Tibial artery (tissue), 4 donors: ENCODE measurements around the gene CCR9.
"Not testable (repeated sequence)": the region's sequence is repeated elsewhere in the genome, so short reads cannot be mapped to it uniquely, and the experiment has no call there.

ENCODE experiments used
- DNase-seq, 2 donors: peaks; one replicate each; pipeline ENCODE4 v3.0.0-alpha.2; 2019
- H3K27ac ChIP-seq, 2 donors: fragments of 200-600 bp; sonication (generic) in 1 of 2; 1 replicate in 1 of 2; 2 replicates in 1 of 2; pipeline ENCODE4 v1.5.1; 2018 to 2019; ENCODE audit warnings: mild to moderate bottlenecking in 1 of 2
- H3K27me3 ChIP-seq, 2 donors: fragments of 200-600 bp; sonication (generic) in 1 of 2; one replicate each; pipeline versions ENCODE4 v1.5.1 to v1.6.0; 2016 to 2019
- H3K36me3 ChIP-seq, 3 donors: fragments of 200-600 bp; sonication (generic) in 2 of 3; one replicate each; pipeline ENCODE4 v1.5.1; 2016 to 2019; ENCODE audit warnings: mild to moderate bottlenecking in 2 of 3
- H3K4me1 ChIP-seq, 4 donors: fragments of 200-600 bp; sonication (generic) in 2 of 4; 1 replicate in 3 of 4; 2 replicates in 1 of 4; pipeline ENCODE4 v1.5.1; 2016 to 2019
- H3K4me3 ChIP-seq, 2 donors: fragments of 200-600 bp; sonication (generic) in 1 of 2; 1 replicate in 1 of 2; 2 replicates in 1 of 2; pipeline ENCODE4 v1.5.1; 2018 to 2019; ENCODE audit warnings: mild to moderate bottlenecking in 2 of 2
- H3K9me3 ChIP-seq, 3 donors: fragments of 200-600 bp; sonication (generic) in 1 of 3; one replicate each; pipeline ENCODE4 v1.5.1; 2016 to 2019
- CTCF ChIP-seq, 2 experiments: fragments of 200-600 bp in 1 of 2; fragments of 450-650 bp in 1 of 2; IDR thresholded peaks; one replicate each; pipeline ENCODE4 v1.5.1; 2017 to 2019; ENCODE audit warnings: antibody characterized with exemption in 2 of 2, mild to moderate bottlenecking in 1 of 2, moderate library complexity in 1 of 2
- intact Hi-C: fragments of 100-400 bp; cut with DNase I; formaldehyde crosslinking; loops from one replicate; pipeline ENCODE4 v1.15.0; 2023; ENCODE audit warnings: low total_unique reads

The CCR9 gene

GRCh38 chr3:45842851-45843625 is 43.3 kb upstream of the CCR9 start:
- no peaks in the 10 kb centered on the region for H3K36me3 ChIP-seq
- H3K4me3 ChIP-seq = no peak overlapping the region
- intact Hi-C loops = no loop called here
- H3K4me1 ChIP-seq = peaks cover 0 to 12% (median 2%) of the 10 kb centered on the region in 4 donors
- TF ChIP-seq CTCF (IDR thresholded peaks at IDR 0.05) = no peak
- no peaks in the 10 kb centered on the region for H3K9me3 ChIP-seq
- no peak for DNase-seq
- H3K27me3 ChIP-seq = no peaks in the 10 kb centered on the region
- no peak overlapping the region for H3K27ac ChIP-seq

GRCh38 chr3:45844616-45845015 is 41.7 kb upstream of the CCR9 start:
- no peaks in the 10 kb centered on the region for H3K36me3 ChIP-seq
- TF ChIP-seq CTCF (IDR thresholded peaks at IDR 0.05) = no peak
- no peaks in the 10 kb centered on the region for H3K27me3 ChIP-seq
- H3K27ac ChIP-seq = no peak overlapping the region
- H3K4me3 ChIP-seq = no peak overlapping the region
- H3K9me3 ChIP-seq = no peaks in the 10 kb centered on the region
- intact Hi-C loops = no loop called here
- no peak for DNase-seq
- H3K4me1 ChIP-seq = peaks cover 0 to 12% (median 2%) of the 10 kb centered on the region in 4 donors

GRCh38 chr3:45848392-45848791 is 38.0 kb upstream of the CCR9 start:
- Histone ChIP-seq H3K27ac (no peak overlapping the region), H3K27me3 (no peaks in the 10 kb centered on the region), H3K4me1 (no peaks in the 10 kb centered on the region), H3K4me3 (no peak overlapping the region), H3K9me3 (no peaks in the 10 kb centered on the region), H3K36me3 (no peaks in the 10 kb centered on the region)
- no peak for TF ChIP-seq CTCF (IDR thresholded peaks at IDR 0.05)
- no peak for DNase-seq
- intact Hi-C loops = no loop called here

- no peak for DNase-seq
- H3K9me3 ChIP-seq = no peaks in the 10 kb centered on the region
- H3K36me3 ChIP-seq = peaks cover 0 to 4% (median 0%) of the 10 kb centered on the region in 3 donors
- intact Hi-C loops = no loop called here
- no peak for TF ChIP-seq CTCF (IDR thresholded peaks at IDR 0.05)
- no peaks in the 10 kb centered on the region for H3K27me3 ChIP-seq
- H3K4me3 ChIP-seq = no peak overlapping the region
- no peak overlapping the region for H3K27ac ChIP-seq
- no peaks in the 10 kb centered on the region for H3K4me1 ChIP-seq
These were observed 33.5 kb upstream of the CCR9 start for GRCh38 chr3:45852828-45853227.

- DNase-seq, H3K4me3 ChIP-seq, H3K27ac ChIP-seq, H3K9me3 ChIP-seq, H3K4me1 ChIP-seq, H3K36me3 ChIP-seq, H3K27me3 ChIP-seq, intact Hi-C loops: not testable (repeated sequence)
These were observed 30.0 kb upstream of the CCR9 start for GRCh38 chr3:45856323-45856722.

GRCh38 chr3:45857024-45857423 is 29.3 kb upstream of the CCR9 start:
- H3K27me3 ChIP-seq, DNase-seq, intact Hi-C loops, H3K4me3 ChIP-seq, H3K36me3 ChIP-seq, H3K4me1 ChIP-seq, H3K9me3 ChIP-seq, H3K27ac ChIP-seq: not testable (repeated sequence)
